Activated T-helper 1 cell treated with Interleukin-2 at 50 U/mL for 16 hours (primary cell): ENCODE results near the gene ATXN3L.
"Not testable (repeated sequence)": the region's sequence is repeated elsewhere in the genome, so short reads cannot be mapped to it uniquely, and the experiment has no call there.

Experiments
- DNase-seq: peaks from one replicate; pipeline ENCODE4 v3.0.0-alpha.2; 2020; ENCODE audit warnings: low read depth

ATXN3L gene

DNA sequence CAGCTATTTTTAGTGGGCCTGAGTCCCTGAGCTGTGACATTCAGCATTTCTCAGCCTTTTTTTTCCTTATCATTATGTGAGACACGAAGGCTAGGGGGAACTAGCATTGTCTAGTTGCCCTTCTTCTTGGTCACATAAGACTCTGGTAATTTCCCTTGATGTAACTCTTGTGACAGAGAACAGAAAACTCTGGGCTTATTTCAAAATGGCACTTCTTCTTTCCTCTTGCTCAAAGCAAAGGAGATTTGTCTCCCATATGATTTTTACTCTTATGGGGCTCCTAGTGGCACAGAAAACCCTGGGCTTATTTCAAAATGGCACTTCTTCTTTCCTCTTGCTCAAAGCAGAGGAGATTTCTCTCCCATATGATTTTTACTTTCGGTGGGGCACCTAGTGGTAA, 14.7 kb downstream of the ATXN3L start:
- no peak for DNase-seq

DNA sequence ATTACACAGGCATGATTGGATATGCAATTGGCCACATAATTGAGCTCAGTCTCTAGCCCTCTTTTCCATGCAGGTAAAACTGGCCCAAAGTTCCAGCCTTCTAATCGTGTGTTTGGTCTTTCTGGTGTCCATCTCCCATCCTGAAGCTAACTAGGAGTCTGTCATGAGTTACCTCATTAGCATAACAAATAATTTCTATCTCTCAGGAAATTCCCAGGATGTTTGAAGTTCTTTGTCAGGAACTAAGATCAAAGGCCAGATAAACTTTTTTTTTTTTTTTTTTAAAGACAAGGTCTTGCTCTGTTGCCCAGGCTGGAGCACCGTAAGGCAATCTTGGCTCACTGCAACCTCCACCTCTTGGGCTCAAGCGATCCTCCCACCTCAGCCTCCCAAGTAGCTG, 15.8 kb downstream of the ATXN3L start:
- DNase-seq, result no peak

- DNase-seq, result not testable (repeated sequence)
Measured at GRCh38 chrX:13303248-13303647, 16.6 kb downstream of the ATXN3L start.

- no peak for DNase-seq
Measured at GRCh38 chrX:13298836-13299235, 21.0 kb downstream of the ATXN3L start.

DNA sequence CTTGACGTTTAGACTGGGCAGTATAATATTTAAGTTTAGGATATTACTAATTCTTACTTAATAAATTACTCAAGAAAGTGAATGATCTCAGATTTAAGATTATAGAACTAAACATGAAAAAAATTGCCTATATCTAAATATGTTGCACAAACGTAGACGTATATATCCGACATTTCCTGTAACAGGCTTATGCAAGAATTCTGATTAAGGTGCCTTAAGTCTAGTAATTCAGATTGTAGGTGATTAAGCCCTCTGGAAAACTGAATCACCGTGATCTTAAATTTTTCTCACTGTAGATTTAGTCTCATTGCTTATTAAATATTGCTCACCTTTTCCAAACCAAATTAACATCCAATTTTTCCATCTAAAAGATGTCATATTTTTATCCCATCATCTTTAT, 24.0 kb downstream of the ATXN3L start:
- no peak for DNase-seq

- DNase-seq, result no peak
Measured at GRCh38 chrX:13293700-13294099, 26.2 kb downstream of the ATXN3L start.

DNA sequence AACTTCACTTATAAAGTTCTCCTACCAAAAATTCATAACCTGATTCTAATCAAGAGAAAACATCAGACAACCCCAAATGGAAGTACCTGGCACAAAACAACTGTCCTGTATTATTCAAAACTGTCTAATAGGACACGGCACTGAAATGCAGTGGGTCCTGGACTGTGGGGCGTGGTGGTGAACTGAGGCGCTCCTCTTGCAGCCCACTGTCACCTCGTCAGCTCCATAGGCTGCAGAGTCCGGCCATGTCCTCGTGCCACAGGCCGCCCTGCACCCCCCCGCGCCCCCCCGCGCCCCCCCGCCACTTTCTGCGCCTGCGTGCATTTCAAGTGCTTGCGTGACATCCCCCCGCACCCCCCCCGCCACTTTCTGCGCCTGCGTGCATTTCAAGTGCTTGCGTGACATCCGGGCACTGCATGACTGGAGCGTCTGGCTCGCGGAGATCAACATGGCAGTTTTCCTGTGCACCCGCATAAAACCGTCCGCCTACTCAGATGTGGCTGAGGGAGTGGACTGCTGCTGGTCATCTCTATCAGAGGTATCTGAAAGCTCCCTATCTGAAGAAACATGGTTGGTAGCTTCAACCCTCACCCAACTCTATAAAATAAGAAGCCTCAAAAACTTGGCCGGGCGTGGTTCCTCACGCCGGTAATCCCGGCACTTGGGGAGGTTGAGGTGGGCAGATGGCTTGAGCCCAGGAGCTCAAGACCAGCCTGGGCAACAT, 28.8 kb downstream of the ATXN3L start:
- no peak for DNase-seq

DNA sequence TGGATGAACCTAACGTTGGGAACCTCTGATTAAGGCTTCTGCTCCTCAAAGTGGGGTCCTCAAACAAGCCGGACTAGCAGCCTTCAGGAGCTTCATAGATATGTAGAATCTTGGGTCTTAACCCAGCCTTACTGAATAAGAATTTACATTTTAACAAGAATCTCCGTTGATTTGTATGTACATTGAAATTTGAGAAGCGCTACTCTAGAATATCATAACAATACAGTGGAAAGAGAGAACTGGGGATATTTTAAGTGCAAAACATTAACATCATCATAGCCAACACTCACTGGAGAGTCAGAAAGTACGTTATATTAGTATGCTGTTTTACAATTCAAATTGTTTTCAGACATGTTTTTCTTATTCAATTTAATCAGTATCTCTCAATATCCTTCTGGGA, 31.2 kb downstream of the ATXN3L start:
- no peak for DNase-seq

DNA sequence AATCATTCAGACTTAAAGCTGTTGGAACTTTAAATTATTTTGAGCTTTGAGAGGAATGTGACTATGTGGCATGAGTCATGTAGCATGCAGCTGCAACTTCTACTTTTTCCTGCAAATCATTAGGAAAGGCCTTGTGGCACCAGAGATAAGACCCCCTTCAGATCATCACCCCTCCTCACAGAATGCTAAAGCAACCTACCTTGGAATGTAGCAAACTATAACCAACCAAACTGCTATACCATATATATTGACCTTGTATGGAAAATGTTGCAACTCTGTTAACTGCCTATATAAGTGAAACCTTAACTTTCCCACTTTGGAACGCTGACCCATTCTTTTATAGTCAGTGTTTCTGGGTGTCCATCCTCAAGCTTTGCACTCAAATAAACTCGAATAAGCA, 32.0 kb downstream of the ATXN3L start:
- no peak for DNase-seq

DNA sequence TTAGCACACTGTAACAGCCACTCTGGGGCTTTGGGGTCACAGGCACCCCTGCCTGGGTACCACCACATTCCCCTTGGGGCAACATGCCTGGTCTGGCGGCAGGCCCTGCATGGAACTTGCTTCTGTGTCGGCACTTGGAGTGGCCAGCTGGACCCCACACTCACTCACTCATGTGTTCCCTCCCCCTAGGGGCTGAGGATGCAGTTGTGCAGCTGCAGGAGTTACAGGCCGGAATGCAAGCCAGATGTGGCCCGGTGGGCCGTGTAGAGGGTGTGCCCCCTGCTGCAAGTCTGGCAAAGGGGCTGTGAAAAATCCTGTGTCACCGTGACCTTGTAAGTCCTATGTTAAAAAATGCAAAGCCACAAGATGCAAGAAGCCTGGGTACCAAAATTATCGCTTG, 34.2 kb downstream of the ATXN3L start:
- DNase-seq, result no peak

- no peak for DNase-seq
Measured at GRCh38 chrX:13285229-13285628, 34.6 kb downstream of the ATXN3L start.

- DNase-seq, result no peak
Measured at GRCh38 chrX:13284570-13284969, 35.3 kb downstream of the ATXN3L start.

GRCh38 chrX:13283950-13284546, 35.8 kb downstream of the ATXN3L start:
- DNase-seq, result no peak

DNA sequence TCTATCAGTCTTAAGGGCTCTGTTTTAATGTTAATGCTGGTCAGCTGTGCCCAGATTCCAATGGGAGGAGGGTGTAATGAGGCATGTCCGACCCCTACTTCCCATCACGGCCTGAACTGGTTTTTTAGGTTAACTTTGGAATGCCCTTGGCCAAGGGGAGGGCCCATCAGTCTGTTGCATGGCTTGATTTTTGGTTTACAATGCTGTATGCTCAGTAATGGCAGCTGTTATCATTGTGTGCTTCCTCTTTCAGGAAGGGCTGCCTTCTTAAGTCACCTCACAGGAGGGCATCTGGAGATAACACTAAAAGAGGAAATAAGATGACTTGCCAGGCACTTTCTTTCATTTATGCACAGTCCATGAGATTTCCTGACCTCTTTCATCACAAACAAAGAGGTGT, 36.3 kb downstream of the ATXN3L start:
- no peak for DNase-seq

GRCh38 chrX:13281289-13281688, 38.6 kb downstream of the ATXN3L start:
- no peak for DNase-seq

- DNase-seq, result no peak
Measured at GRCh38 chrX:13279279-13280018, 40.4 kb downstream of the ATXN3L start.

- DNase-seq, result no peak
Measured at GRCh38 chrX:13277539-13277938, 42.3 kb downstream of the ATXN3L start.

- no peak for DNase-seq
Measured at GRCh38 chrX:13276991-13277390, 42.9 kb downstream of the ATXN3L start.

- no peak for DNase-seq
Measured at GRCh38 chrX:13275031-13275430, 44.8 kb downstream of the ATXN3L start.

- no peak for DNase-seq
Measured at GRCh38 chrX:13272426-13272825, 47.4 kb downstream of the ATXN3L start.

DNA sequence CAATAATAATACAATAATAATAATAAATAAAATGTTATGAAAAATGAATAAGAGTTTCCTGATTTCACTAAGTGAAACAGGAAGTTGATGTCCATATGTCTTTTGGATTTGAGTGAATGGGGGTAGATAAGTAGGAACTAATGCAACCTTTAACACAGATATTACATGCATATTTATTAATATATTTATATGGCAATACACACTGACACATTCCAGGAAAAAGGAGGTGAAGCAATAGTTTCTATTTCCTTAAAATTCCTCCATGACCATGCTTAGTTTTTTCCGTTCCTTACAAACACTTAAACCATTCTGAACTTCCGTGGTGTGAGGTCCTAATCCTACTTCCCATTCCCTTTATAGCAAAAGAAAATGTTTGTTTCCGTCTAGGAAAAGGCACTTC, 48.3 kb downstream of the ATXN3L start:
- no peak for DNase-seq

DNA sequence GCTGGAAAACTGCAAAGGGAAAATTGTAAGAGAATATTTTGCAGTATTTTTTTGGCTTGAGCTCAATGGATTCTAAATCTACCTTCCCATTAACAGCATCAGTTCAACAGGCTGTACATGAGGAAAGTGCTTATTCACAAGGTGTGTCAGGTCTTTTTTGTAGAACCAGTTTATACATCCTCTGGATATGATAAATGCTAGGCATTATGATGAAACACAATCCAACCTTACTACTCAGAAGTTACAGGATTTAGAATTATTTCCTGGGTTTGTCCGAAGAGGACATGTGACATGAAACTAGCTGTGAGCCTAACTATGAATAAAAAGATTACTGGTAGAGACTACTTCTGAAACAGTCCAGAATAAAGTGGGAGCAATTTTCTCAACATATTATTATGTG, 49.5 kb downstream of the ATXN3L start:
- no peak for DNase-seq

GRCh38 chrX:13268874-13269273, 51.0 kb downstream of the ATXN3L start:
- DNase-seq, result no peak
